Endodermal cell (in vitro differentiated cells): Measurements from ENCODE around the gene FAAP20. TPM values are rescaled to one million over a fixed set of nuclear protein-coding genes. Genes with fewer than 3 reads are reported as not detected.

ENCODE experiments used
- DNase-seq: peaks from one replicate; pipeline ENCODE4 v3.0.0-alpha.2; 2017
- H3K27ac ChIP-seq: 2 replicates; pipeline ENCODE4 v1.5.1; 2013; ENCODE audit warnings: mild to moderate bottlenecking, low read depth, low read length, moderate library complexity
- H3K27me3 ChIP-seq: 2 replicates; pipeline ENCODE4 v1.6.1; 2013; ENCODE audit warnings: mild to moderate bottlenecking, low read length, moderate library complexity; ENCODE audit not compliant: insufficient read depth, control insufficient read depth, poor library complexity, severe bottlenecking
- H3K36me3 ChIP-seq: 2 replicates; pipeline ENCODE4 v1.7.0; 2013; ENCODE audit warnings: mild to moderate bottlenecking, low read length, moderate library complexity; ENCODE audit not compliant: control insufficient read depth, insufficient read depth
- H3K4me1 ChIP-seq: one replicate; pipeline ENCODE4 v1.7.0; 2013; ENCODE audit warnings: low read length; ENCODE audit not compliant: control insufficient read depth, insufficient read depth
- H3K4me3 ChIP-seq: 2 replicates; pipeline ENCODE4 v1.5.1; 2013; ENCODE audit warnings: mild to moderate bottlenecking, low read length, moderate library complexity
- H3K9ac ChIP-seq: 2 replicates; pipeline ENCODE4 v1.6.1; 2013; ENCODE audit warnings: mild to moderate bottlenecking, low read length, moderate library complexity; ENCODE audit not compliant: poor library complexity, severe bottlenecking; ENCODE audit errors: extremely low read depth
- H3K9me3 ChIP-seq: 2 replicates; pipeline ENCODE4 v1.6.1; 2013; ENCODE audit warnings: mild to moderate bottlenecking, low read length, moderate library complexity; ENCODE audit not compliant: control insufficient read depth
- H3K27ac Mint-ChIP-seq: 2 replicates; pipeline ENCODE4 v1.8.0; 2020; ENCODE audit warnings: mixed read lengths
- H3K27me3 Mint-ChIP-seq: 2 replicates; pipeline ENCODE4 v1.8.0; 2021; ENCODE audit warnings: mild to moderate bottlenecking, mixed read lengths; ENCODE audit not compliant: insufficient read depth
- H3K36me3 Mint-ChIP-seq: 2 replicates; pipeline ENCODE4 v1.8.0; 2020; ENCODE audit warnings: low read depth, mixed read lengths
- H3K4me1 Mint-ChIP-seq: 2 replicates; pipeline ENCODE4 v1.8.0; 2020; ENCODE audit warnings: mixed read lengths
- H3K4me3 Mint-ChIP-seq: 2 replicates; pipeline ENCODE4 v1.8.0; 2020; ENCODE audit warnings: mild to moderate bottlenecking, moderate library complexity, mixed read lengths
- H3K9me3 Mint-ChIP-seq: 2 replicates; pipeline ENCODE4 v1.8.0; 2020; ENCODE audit warnings: mild to moderate bottlenecking, mixed read lengths
- CTCF ChIP-seq: fragments of 200-600 bp; sonication (generic); conservative IDR thresholded peaks from 2 replicates; pipeline ENCODE4 v1.5.0; 2021; ENCODE audit warnings: antibody characterized with exemption, mild to moderate bottlenecking
- WGBS, 2 experiments: methylation state at CpG; one replicate each; pipeline versions ENCODE4 v1.1.5 to v1.1.7; 2013; ENCODE audit warnings: missing lambda C conversion rate in 2 of 2, mixed read lengths in 1 of 2; ENCODE audit not compliant: insufficient coverage in 1 of 2, insufficient read length in 1 of 2; 5-methylcytosine and 5-hydroxymethylcytosine counted together
- total RNA-seq, 2 donors: library from RNA; stranded (reverse); fragmentation: NEBNext Ultra II Directional in 1 of 2; extraction: Animal tissue kit (Norgen Biotek cat#: 25700) in 1 of 2; gene quantifications; 2 replicates in 1 of 2; 3 replicates in 1 of 2; pipeline ENCODE4 v1.2.1, GENCODE V29; 2021

FAAP20 gene
- total RNA-seq, 2 donors from 2014 or later, result 126 to 154 TPM

GRCh38 chr1:2210084-2210653 is 15.6 kb upstream of the FAAP20 start:
- Histone ChIP-seq H3K4me3 (no peak overlapping the region), H3K4me1 (peaks cover 10% of the 10 kb centered on the region), H3K36me3 (no peaks in the 10 kb centered on the region), H3K9ac (no peak overlapping the region), H3K9me3 (no peaks in the 10 kb centered on the region), H3K27ac (no peak overlapping the region), H3K27me3 (peaks cover 8% of the 10 kb centered on the region)
- Mint-ChIP-seq H3K4me3 (no peak overlapping the region), H3K27me3 (peaks cover 12% of the 10 kb centered on the region), H3K36me3 (no peaks in the 10 kb centered on the region), H3K4me1 (peaks cover 22% of the 10 kb centered on the region), H3K9me3 (no peaks in the 10 kb centered on the region), H3K27ac (peak overlapping the region; percentile 64)
- peak; percentile 66 for DNase-seq
- TF ChIP-seq CTCF, result no peak
- 84 to 95% methylated on average over 5 to 16 of the region's 19 CpGs for WGBS, 2 experiments

- no peak for TF ChIP-seq CTCF
- Histone ChIP-seq H3K4me3 (no peak overlapping the region), H3K9me3 (no peaks in the 10 kb centered on the region), H3K9ac (no peak overlapping the region), H3K4me1 (peaks cover 10% of the 10 kb centered on the region), H3K27ac (no peak overlapping the region), H3K27me3 (peaks cover 8% of the 10 kb centered on the region), H3K36me3 (no peaks in the 10 kb centered on the region)
- H3K4me3 Mint-ChIP-seq, result no peak overlapping the region
- no peaks in the 10 kb centered on the region for H3K9me3 Mint-ChIP-seq
- no peaks in the 10 kb centered on the region for H3K36me3 Mint-ChIP-seq
- H3K4me1 Mint-ChIP-seq, result peaks cover 22% of the 10 kb centered on the region
- 90 to 97% methylated on average over 11 to 18 of the region's 18 CpGs for WGBS, 2 experiments
- peaks cover 12% of the 10 kb centered on the region for H3K27me3 Mint-ChIP-seq
- peak overlapping the region; percentile 64 for H3K27ac Mint-ChIP-seq
- peak; percentile 61 for DNase-seq
Measured at GRCh38 chr1:2209400-2210083, 15.0 kb upstream of the FAAP20 start.

- H3K27me3 Mint-ChIP-seq, result peaks cover 12% of the 10 kb centered on the region
- WGBS, 2 experiments, result 88 to 93% methylated on average over 8 to 24 of the region's 24 CpGs
- H3K9ac ChIP-seq, result no peak overlapping the region
- H3K4me3 Mint-ChIP-seq, result no peak overlapping the region
- no peaks in the 10 kb centered on the region for H3K9me3 Mint-ChIP-seq
- peak; percentile 43 for TF ChIP-seq CTCF
- H3K27ac Mint-ChIP-seq, result no peak overlapping the region
- H3K4me3 ChIP-seq, result no peak overlapping the region
- no peaks in the 10 kb centered on the region for H3K9me3 ChIP-seq
- H3K27me3 ChIP-seq, result peaks cover 8% of the 10 kb centered on the region
- DNase-seq, result peak; percentile 77
- H3K4me1 ChIP-seq, result peaks cover 10% of the 10 kb centered on the region
- H3K27ac ChIP-seq, result no peak overlapping the region
- H3K36me3 ChIP-seq, result no peaks in the 10 kb centered on the region
- H3K36me3 Mint-ChIP-seq, result no peaks in the 10 kb centered on the region
- H3K4me1 Mint-ChIP-seq, result peaks cover 25% of the 10 kb centered on the region
Measured at GRCh38 chr1:2208309-2209239, 14.0 kb upstream of the FAAP20 start.
